ENCODE measurements around the gene TP53TG3F.
"Not testable (repeated sequence)": the region's sequence is repeated elsewhere in the genome, so short reads cannot be mapped to it uniquely, and the experiment has no call there.

TP53TG3F gene

GRCh38 chr16:33459312-33459711 lies at the start of gene TP53TG3F:
Gene TP53TG3F (plus strand): TSS chr16:33459612. CDS start chr16:33459680, 68 bp downstream.
- not testable (repeated sequence) for DNase-seq

GRCh38 chr16:33491611-33492010 lies 32.2 kb downstream of the TP53TG3F start:
- DNase-seq: not testable (repeated sequence)

- DNase-seq: not testable (repeated sequence)
These were observed 47.8 kb downstream of the TP53TG3F start for GRCh38 chr16:33507231-33507630.

GRCh38 chr16:33509070-33509469 lies 49.7 kb downstream of the TP53TG3F start:
- not testable (repeated sequence) for DNase-seq

- DNase-seq: not testable (repeated sequence)
These were observed 50.5 kb downstream of the TP53TG3F start for GRCh38 chr16:33509906-33510305.
